GM21381 (cell line): ENCODE results near the gene CHST11.

ENCODE experiments used
- ATAC-seq: cut with Tn5 transposase; IDR thresholded peaks from one replicate; pipeline ENCODE4 v1.9.1; 2021; ENCODE audit warnings: mild to moderate bottlenecking, moderate library complexity; ENCODE audit not compliant: unreplicated experiment

The CHST11 gene

DNA sequence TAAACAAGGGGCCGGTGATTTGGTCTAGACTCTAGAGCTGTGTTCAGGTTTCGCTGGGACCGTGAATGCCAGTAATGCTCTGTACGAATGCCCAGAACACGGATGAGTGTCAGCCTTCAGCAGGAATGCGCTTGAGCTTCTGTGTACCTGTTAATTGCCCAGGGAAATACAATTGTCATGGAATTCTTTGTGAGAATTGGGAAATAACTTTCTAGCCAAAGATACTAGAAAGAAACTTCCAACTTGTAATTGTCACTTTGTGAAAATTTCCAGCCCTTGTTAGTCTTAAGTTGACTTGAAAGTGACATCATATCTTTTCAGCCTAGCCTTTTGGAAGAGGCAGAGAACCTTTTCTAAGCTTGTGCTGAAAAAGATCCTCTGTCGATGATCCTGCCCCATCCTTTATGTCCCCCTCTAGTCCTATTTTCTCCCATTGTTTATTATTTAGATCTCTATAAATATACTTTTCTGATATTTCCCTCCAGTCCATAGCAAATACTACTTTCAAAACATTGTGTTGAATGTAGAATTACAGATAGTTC, 2.7 kb downstream of the CHST11 start:
- no peak for ATAC-seq

GRCh38 chr12:104460041-104460719, 3.4 kb downstream of the CHST11 start:
- ATAC-seq = no peak

GRCh38 chr12:104460973-104461698, 4.4 kb downstream of the CHST11 start:
- no peak for ATAC-seq

- no peak for ATAC-seq
Observed at GRCh38 chr12:104462325-104462724, 5.6 kb downstream of the CHST11 start.

DNA sequence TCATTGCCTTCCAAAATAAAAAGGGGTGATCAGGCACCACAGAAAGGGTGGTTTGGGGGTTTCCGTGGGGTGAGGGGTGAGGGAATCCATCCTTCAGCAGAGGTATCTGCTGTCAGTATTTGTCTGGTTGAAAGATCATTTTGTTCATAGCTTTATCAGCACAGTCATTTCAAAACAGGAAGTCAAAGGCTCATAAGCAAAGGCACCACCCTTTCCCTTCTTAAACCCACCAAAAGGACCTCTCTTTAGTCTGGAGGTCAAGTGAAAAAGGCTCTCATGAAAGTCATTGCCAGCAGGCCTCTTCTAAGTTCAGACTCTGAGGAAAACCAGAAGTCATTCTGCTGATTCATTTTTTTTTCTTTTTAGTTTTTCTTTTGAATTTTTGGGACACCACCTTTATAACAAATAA, 6.2 kb downstream of the CHST11 start:
- peak; percentile 61 for ATAC-seq

GRCh38 chr12:104463368-104463767, 6.6 kb downstream of the CHST11 start:
- ATAC-seq = no peak

DNA sequence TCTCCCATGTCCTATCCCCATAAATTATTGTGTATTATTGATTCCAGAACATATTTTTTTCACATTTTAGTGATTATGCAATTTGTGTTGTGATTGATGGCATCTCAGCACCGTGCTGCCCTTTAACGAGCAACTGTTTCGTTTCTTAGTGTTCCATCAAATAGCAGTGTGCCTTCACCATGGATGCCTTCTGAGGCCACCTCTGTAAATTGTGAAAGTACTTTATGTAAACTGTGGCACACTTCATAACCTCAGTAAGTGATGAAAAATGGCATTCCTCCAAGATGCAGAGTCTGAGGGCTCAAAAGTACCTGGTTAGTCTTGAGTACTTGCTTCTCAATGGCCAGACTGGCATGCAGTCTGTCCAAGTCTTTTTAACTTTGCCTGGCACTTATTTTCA, 8.2 kb downstream of the CHST11 start:
- no peak for ATAC-seq

DNA sequence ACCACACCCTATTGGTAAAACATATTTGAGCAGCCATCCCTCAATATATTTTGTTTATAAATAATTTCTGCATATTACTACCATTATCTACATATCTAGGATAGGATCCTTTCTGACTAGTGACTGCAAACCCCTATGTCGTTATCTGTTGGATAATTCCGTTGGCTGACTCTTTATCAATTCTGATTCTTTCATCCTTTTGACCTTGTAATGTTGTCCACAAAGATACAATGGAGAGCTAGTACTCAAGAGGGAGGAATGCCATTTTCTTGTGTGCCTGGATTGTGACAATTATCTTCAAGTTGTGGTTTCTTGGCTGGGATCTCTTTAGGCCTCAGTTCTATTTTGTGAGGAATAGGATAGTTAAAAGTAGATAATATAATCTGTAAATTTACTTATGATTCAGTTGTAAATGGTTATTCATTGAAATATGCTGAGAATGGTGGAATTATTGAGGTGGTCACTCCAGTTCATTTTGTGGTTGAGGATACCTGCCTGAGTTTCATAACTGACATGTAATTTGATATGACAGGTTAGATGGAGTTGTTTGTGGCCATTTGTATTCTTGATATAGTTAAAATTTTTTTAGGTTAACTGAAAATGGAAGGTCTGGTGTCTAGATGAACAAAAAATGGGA, 10.1 kb downstream of the CHST11 start:
- no peak for ATAC-seq

DNA sequence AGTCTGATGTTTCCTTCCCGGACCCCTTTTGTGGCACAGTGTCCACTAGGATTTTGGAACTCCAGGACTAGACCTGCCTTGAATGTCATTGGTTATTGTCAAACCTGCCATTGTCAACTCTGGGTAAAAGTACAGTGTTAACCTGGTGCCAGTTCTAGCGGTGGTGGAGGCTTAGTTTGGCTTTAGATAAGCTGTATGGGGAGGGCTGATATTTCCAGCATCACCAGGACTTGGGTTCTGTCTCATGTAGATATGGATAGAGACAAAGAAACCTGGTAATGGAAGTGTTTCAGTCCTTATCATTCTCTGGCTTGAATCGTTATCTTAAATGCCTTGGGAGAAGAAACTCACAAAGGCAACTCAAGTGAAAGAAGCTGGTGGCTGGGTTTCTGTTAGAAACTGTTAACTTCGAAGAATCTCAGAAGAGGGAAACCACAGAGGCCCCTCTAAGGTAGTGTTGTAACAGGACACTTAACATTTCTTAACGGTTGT, 10.6 kb downstream of the CHST11 start:
- ATAC-seq = no peak

DNA sequence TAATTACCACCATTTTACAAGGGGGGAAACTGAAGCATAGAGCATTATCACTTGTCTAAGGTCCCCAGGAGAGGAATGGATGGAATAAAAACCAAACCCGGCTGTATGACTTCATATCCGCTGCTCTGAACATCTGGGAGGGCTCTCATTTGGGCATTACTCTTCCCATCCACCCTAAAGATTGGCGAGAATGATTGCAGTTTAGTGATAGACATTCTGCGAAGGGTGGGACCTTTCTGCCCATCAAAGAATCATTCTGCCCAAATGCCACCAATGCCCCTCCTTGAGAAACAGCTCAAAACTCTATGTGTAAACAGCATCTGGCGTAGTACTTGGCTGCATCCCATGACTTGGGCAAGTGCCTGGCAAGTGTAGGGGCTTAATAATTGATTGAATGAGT, 11.6 kb downstream of the CHST11 start:
- ATAC-seq = no peak

- ATAC-seq = no peak
Observed at GRCh38 chr12:104469066-104469465, 12.3 kb downstream of the CHST11 start.

- no peak for ATAC-seq
Observed at GRCh38 chr12:104469523-104469922, 12.8 kb downstream of the CHST11 start.

- ATAC-seq = no peak
Observed at GRCh38 chr12:104470521-104470920, 13.8 kb downstream of the CHST11 start.

DNA sequence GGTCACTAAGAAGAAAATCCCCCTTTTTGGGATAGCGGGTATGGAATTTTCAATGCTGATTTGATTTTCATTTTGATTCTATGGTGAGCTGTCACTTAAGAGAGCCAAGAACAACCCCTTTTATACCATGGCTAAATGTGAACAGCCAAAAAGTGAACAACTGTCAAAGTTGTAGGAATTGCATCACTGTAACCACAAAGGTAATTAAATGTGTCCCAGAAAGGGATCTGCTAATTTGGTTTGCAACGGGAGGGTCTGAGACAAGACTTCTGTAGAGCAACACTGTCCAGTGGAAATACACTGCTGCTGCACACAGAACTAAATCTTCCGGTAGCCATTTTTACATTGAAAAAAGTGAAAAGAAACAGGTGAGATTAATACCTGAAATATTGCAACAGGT, 14.6 kb downstream of the CHST11 start:
- ATAC-seq = no peak

GRCh38 chr12:104472748-104473147, 16.0 kb downstream of the CHST11 start:
- no peak for ATAC-seq

DNA sequence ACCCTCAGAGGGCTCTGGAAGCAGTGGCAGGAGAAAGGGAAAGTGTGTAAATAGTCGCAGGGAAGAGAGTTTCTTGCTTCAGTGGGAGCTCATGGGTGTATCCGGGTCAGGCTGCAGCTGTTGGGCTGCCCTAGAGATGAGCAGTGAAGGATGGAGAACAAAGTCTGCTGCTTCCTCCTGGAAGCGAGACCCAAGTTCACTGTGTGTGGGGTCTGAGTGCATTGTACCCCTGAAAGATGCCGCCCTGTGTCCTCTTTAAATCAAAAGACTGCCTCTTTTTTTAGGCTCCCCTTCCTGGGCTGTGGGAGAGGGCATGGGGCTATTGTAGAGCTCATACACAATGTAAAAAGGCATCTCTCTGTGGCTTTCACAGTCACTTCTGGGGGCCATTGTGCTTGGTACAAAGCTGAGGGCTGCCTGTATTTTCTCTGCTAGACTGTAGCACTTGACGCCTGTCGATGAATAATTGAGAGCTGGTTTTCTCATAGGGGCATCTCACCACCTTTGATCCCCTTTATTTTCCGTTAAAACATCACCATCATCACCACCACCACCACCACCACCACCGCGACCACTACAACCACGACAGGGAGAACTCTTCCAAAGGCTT, 16.7 kb downstream of the CHST11 start:
- no peak for ATAC-seq

DNA sequence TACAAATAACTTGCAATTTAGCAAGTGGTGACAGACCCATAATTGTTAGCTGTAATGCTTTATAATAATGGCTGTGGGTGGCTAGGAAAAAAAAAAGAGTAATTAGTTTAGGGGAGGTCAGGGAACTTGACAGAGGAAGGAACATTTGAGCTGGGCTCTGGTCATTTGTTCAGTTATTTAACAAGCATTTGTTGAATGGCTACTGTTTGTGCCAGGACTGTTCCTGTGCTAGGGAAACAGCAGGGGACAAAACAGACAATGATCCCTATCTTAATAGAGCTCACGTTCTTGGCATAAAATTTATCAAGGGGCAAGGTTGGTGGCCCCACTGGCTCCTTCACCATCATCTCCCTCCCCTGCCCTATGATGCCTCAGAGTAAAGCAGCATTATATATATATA, 18.5 kb downstream of the CHST11 start:
- ATAC-seq = no peak

DNA sequence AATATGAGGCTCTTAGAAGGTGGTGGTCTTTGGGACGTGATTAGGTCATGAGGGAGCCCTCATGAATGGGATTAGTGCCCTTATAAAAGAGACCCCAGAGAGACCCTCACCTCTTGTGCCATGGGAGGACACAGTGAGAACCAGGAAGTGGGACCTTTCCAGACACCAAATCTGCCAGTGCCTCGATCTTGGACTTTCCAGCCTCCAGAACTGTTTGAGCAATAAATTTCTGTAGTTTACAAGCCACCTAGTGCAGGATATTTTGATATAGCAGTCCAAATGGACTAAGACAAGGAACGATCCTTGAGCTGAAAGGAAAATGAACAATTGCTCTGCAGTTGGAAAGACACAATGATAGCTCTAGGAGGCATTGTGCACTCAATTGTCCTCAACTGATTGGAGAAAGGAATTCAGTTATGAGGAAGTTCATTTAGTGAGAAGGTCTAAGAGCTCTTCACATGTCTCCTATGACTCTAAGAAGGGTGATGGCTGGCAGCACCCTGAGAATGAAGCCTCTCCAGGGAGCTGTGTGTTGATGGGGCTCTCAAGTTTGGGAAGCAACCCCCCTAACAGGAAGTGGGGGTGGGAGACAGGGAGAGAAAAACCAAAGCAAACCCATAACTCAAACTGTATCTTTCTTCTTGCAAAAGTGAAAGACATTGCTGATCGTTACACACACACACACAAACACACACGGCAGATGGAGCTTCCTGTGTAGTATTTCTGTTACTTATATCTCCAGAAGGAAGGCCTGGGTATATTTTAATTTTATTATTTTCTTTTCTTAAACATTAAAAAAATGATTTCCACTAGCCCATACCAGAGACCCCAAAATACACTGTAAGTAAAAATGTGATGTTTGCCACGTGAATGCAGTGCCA, 21.0 kb downstream of the CHST11 start:
- ATAC-seq = no peak

DNA sequence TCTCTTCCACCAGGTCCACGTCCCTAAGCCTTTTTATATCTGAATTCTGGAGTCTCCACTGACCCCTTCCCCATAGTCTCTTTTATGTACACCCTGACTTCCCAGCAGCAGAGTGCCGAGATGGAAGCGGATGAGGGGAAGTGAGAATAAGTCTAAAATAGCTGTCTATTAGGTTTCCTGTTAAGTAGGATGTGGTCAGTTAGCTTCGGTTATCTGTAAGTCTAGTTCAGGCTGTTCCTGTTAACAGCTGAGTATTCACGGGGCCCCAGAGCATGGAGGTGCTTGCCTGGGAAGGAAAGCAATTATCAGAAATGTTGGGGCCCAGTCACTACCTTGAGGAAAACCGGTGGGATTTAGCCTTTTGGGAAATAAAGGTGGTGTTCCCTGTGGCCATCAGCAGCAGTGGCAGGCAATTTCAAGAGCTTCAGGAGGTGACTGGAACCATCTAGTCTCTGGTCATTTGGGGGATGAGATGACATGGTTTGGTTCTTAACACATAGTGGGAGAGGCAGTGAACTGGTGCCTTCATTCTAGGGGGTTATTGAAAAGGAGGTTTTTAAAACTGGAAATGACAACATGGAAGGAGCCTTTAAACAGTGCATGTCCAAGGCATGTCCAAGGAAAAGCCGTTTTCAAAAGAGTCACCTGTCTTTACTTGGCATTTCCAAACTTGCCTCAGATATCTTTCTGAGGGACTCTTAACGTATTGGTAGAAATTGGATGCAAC, 21.8 kb downstream of the CHST11 start:
- ATAC-seq = peak; percentile 88
